ENCODE data around the gene GTF2H2C. TPM values are rescaled to one million over a fixed set of nuclear protein-coding genes. Genes with fewer than 3 reads are reported as not detected.
"Not testable (repeated sequence)": the region's sequence is repeated elsewhere in the genome, so short reads cannot be mapped to it uniquely, and the experiment has no call there.

The GTF2H2C gene
- 10 to 100 TPM in 2 of 3 donors, 1 to 10 TPM in 1; 8.9 to 16.8 (median 11.2) TPM for polyA plus RNA-seq

DNA sequence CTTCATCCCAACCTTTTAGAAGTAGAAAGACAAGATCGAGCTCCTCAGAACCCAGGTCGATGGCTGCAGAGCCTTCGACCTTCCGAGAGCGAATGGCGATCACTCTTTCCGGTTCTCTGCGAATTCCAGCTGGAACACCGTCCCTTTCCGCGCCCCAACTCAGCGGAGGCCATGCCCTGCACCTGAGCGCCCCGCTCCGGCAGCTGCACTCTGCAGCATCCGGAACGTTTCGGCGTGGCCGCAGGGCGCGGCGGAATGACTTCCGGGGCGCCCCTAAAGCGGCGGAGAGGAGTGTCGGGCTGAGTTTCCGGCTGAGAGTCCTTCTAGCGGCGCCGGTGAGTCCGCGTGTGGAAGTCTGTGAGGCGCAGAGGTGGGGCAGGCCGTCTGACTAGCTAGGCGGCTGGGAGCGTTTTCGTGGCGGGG, at the start of gene GTF2H2C:
TSS of gene GTF2H2C (plus strand) at position 284 of the 423 bp plus-strand sequence. CDS start 4,942 bp downstream, outside the sequence.
- 0 to 1% (median 0%) methylated on average over 29 to 39 of the region's 40 CpGs for WGBS, 3 donors
- H3K27ac ChIP-seq (ENCODE audit: low read depth, low read length) = not testable (repeated sequence)

DNA sequence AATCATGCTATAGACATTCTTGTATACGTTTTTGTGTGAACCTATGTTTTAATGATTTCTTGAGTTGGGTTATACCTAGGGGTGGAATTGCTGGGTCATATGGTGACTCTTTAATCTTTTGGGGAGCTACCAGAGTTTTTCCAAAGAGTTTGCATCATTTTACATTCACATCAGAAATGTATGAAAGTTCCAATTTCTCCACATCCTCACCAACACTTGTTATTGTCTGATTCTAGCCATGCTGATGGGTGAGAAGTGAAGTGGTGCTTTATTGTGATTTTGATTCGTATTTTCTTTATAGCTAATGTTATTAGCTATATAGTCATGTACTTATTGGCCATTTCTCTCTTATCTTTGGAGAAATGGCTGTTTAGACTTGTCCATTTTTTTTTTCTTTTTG, 49.3 kb upstream of the GTF2H2C start:
- 82 to 91% (median 86%) methylated on average over 2 of the region's 2 CpGs for WGBS, 3 donors
- no peak overlapping the region for H3K27ac ChIP-seq (ENCODE audit: low read depth, low read length)

DNA sequence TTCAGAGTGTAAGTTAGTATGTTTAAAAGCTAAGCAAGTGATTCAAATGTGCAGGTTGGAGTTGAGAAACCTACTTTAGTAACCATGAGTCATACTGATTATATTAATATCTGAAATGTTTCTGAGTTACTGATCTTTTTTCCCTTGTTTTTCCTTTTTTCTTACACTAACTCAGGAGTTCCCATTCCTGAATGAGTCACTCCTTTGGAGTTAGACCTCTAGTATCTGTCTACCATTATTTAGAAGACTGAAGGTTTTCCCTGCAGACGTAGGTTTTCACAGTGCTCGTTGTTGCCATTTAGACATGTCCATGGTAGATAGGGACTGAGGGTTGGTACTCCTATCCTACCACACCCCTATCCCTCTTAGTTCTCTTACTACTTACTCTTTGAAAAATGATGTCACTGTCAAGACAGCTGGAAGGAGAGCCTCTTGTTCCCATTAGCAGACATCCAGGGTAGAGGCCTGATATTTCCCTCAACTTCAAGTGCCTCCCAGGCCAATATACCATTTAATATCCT, 47.2 kb upstream of the GTF2H2C start:
- H3K27ac ChIP-seq (ENCODE audit: low read depth, low read length) = no peak overlapping the region
- 49 to 91% (median 90%) methylated on average over 2 of the region's 2 CpGs for WGBS, 3 donors

DNA sequence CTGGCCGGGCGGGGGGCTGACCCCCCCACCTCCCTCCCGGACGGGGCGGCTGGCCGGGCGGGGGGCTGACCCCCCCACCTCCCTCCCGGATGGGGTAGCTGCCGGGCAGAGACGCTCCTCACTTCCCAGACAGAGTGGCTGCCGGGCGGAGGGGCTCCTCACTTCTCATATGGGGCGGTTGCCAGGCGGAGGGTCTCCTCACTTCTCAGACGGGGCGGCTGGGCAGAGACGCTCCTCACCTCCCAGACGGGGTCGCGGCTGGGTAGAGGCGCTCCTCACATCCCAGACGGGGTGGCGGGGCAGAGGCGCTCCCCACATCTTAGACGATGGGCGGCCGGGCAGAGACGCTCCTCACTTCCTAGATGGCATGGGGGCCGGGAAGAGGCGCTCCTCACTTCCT, 44.4 kb upstream of the GTF2H2C start:
- WGBS, 3 donors = 97 to 100% (median 99%) methylated on average over 6 to 17 of the region's 30 CpGs
- H3K27ac ChIP-seq (ENCODE audit: low read depth, low read length) = not testable (repeated sequence)

DNA sequence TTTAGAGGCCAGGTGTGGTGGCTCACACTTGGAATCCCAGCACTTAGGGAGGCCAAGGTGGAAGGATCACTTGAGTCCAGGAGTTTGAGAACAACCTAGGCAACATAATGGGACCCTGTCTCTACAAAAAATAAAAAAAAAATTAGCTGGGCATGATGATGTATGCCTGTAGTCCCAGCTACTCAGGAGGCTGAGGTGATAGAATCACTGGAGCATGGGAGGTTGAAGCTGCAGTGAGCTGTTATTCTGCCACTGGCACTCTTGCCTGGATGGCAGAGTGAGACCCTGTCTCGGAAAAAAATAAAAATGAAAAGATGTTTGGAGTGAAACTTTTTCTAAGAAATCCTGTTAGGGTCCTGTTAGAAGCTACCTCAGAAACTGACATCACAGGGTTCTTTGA, 43.2 kb upstream of the GTF2H2C start:
- WGBS, 3 donors = 86 to 100% (median 95%) methylated on average over 1 of the region's 1 CpG
- no peak overlapping the region for H3K27ac ChIP-seq (ENCODE audit: low read depth, low read length)

DNA sequence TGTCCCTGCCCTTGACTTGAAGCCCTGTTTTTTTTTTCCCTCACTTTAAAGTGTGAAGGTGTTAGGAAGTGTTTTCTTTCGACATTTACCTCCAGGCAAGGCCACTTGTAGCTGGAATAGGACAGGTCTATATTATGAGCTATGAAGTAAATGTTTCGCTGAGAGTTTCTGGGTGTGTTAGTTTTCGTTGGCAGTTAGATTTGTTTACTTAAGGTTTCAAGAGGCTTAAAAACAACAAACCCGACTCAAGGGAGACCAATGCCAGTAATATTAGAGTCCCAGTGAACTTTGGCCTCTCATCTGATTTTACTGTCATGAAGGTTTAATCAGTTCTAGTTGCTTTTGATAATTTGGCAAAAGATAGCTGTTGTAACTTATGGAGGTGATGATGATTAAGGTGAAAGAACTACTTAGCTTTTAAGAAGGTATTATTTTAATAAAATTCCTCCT, 42.2 kb upstream of the GTF2H2C start:
- no peak overlapping the region for H3K27ac ChIP-seq (ENCODE audit: low read depth, low read length)
- 13 to 55% (median 47%) methylated on average over 4 of the region's 4 CpGs for WGBS, 3 donors

DNA sequence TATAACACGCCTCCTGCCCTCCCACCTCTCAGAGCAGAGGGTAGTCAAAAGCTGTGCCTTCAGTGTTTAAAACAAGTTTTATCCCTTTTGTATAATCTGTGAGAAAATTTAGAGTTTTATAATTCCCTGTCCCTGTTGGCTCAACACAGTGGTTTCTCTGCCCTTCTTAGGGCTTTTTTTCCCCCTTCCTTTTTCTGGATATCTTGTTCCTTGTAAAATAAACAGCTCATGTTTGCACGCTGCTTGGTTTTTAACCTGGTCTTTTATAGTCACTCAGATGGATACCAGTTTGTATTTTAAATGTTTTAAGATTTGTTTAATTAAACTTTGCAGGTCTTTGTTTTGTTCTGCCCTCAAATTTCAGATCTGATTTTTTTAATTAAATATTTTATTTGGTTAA, 40.7 kb upstream of the GTF2H2C start:
- 49 to 77% (median 73%) methylated on average over 2 of the region's 2 CpGs for WGBS, 3 donors
- no peak overlapping the region for H3K27ac ChIP-seq (ENCODE audit: low read depth, low read length)

DNA sequence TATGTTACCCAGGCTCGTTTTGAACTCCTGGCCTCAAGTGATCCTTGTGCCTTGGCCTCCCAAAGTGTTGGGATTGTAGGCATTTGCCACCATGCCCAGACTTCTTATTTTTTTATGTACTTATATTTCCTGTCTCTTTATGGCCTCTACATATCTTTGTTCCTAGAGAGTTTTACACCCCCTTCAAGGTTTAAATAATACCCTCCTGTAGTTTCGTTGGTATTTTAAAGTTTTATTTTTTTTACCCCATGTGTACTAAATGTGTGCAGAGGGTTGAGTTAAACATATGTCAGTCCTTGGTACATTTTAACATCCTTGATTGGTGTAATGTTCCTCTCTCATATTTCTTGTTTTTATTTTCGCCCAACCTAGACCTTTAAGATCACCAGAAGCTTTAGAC, 38.0 kb upstream of the GTF2H2C start:
- 75 to 88% (median 75%) methylated on average over 3 of the region's 3 CpGs for WGBS, 3 donors
- H3K27ac ChIP-seq (ENCODE audit: low read depth, low read length) = no peak overlapping the region

DNA sequence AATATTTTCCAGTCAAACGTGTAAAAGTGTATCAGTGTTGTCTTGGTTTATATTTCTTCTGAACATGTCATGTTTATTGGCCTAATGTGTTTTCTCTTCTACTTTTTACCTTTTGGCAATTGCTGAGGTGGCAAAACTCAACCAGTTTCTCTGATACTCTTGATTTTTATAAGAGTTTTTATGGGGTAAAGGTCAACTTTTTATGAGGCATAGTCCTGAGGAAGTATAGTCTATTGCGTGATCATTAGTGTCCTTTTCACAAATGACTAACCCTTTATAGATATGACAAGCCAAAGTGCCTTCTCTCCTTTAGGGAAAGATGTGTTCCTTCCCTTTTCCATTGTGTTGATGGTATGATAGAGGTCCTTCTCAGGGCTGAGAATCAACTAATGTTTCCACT, 34.5 kb upstream of the GTF2H2C start:
- no peak overlapping the region for H3K27ac ChIP-seq (ENCODE audit: low read depth, low read length)
- WGBS, 3 donors = 66 to 86% (median 80%) methylated on average over 2 of the region's 2 CpGs

DNA sequence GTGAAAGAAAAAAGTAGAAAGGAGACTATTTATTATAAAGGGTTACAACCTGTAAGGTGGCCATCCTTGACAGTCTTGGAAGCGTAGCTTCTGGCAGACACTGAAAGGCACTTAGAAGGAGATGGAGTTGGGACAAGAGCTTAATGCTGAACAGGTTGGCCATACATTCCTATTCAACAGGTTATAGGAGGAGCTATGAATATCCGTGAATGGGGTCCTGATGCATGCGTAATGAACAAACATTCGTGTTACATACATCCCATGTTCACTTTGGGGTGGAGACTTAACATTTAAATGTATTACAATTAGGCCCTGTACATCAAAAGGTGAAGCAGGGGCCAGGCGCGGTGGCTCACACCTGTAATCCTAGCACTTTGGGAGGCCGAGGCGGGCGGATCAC, 33.3 kb upstream of the GTF2H2C start:
- WGBS, 3 donors = 95 to 97% (median 96%) methylated on average over 9 of the region's 9 CpGs

DNA sequence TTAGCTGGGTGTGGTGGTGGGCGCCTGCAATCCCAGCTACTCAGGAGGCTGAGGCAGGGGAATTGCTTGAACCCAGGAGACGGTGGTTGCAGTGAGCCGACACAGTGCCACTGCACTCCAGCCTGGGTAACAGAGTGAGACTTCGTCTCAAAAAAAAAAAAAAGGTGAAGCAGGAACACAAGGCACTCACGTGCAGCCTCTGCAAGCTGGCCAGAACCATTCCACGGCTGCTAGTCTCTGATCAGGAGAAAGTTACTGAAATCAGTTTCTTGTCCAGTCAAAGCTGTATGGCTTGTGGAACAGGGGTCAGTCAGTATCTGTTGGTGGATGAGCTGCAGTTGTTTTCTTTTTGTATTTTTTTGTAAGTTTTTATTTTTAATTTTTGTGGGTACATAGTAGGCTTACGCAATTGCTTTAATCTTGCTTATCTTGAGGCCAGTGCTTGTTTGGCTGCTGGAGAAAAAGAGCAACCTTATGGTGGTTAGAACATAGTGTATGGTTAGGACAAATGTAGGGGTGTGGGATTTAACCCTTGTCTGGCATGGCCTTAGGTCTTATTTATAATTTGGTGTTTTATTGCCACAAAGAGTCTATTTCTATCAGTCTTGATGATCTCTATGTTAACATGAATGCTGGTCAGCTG, 32.7 kb upstream of the GTF2H2C start:
- no peak overlapping the region for H3K27ac ChIP-seq (ENCODE audit: low read depth, low read length)
- WGBS, 3 donors = 71 to 87% (median 82%) methylated on average over 7 of the region's 7 CpGs

More for the DNA sequence above, 33.3 kb upstream of the GTF2H2C start:
- no peak overlapping the region for H3K27ac ChIP-seq (ENCODE audit: low read depth, low read length)

DNA sequence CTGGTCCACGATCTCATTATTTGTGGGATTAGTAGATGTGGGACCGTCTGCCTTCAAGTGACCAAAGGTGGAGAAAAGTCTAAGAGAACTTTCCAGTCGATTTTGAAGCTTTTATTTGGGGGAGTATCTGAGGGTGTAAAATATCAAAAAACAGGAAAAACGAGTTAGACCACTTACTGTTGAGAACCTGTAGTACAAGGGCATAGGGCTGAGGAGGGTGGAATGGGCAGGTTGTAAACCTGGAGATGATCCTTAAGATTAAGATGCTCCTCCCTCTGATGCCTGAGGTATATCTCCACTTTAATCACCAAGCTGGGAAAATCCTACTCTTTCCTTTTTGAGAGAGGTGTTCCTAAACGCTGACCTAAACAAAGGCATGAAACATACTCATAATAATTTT, 32.0 kb upstream of the GTF2H2C start:
- no peak overlapping the region for H3K27ac ChIP-seq (ENCODE audit: low read depth, low read length)
- WGBS, 3 donors = 51 to 80% (median 75%) methylated on average over 5 of the region's 5 CpGs

DNA sequence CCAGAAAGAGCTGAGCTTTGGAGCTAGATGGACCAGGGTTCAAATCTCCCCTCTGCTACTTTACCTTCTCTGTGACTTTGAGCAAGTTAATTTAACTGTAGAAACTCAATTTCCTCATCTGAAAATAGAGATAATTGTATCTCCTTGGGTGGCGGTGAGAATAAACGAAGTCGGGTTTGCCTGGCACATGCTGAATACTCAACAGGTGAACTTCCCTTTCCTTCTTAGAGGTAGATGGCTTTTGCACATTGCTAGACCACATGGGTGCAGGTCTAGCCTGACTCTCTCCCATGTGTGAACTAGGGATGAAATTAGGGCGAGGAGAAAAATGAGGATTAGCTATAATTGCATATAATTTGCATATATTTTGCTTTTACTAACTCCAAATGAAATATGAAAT, 31.4 kb upstream of the GTF2H2C start:
- WGBS, 3 donors = 82 to 91% (median 83%) methylated on average over 4 of the region's 4 CpGs
- H3K27ac ChIP-seq (ENCODE audit: low read depth, low read length) = no peak overlapping the region

DNA sequence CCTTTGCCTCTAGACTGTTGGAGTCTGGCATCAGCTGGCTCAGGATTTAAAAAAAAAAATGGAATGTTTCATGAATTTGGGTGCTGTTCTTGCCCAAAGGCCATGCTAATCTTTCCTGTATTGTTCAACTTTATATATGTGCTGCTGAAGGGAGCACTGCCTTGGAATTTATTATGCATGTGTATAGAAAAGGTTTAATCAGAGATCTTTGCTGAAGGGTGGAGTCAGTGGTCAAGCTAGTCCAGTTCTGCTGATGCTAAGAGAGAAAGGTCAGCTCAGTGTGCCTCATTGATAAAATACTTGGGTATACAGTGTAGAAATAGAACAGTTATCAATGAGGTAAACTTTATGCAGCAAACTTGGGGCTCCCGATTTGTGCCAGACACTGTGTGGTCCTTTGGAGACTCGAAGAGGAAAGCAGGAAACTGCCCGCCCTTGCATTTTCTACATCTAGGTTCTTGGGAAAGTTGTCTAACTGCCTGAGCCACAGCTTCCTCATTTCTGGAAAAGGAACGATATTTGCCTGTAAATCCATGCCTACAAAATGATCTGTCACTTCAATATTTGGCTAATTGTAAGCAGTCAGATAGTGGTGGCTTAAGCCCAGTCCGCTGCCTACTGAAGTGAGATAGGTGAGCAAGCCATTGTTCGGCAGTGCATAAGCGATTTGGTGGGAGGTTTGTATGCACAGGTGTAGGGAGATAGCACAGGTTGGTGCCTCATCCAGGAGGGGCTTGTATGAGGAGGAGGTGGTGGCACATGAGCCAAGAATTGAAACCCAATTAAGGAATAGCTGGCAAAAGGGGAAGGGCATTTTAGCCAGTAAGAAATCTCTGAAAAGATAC, 29.2 kb upstream of the GTF2H2C start:
- WGBS, 3 donors = 27 to 59% (median 58%) methylated on average over 7 of the region's 7 CpGs
- H3K27ac ChIP-seq (ENCODE audit: low read depth, low read length) = no peak overlapping the region

DNA sequence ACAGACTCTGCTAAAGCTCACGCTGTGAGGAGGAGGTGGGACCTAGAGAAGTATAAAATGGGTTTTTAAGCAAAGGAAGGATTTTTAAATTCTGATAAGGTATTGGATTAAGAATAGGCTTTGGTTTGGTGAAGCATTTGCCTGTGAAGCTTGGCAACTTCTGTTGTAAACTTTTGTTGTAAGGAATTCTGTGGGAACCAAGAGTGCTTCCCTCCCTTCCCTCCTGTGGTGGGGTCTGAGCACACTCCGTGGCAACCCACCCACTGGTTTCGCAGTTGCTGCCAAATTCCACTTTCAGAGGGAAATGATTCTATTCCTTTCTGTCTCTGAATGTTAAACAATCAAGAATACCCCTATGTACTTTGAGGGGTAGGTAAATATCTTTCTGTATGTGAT, 28.6 kb upstream of the GTF2H2C start:
- 21 to 41% (median 30%) methylated on average over 3 of the region's 3 CpGs for WGBS, 3 donors

DNA sequence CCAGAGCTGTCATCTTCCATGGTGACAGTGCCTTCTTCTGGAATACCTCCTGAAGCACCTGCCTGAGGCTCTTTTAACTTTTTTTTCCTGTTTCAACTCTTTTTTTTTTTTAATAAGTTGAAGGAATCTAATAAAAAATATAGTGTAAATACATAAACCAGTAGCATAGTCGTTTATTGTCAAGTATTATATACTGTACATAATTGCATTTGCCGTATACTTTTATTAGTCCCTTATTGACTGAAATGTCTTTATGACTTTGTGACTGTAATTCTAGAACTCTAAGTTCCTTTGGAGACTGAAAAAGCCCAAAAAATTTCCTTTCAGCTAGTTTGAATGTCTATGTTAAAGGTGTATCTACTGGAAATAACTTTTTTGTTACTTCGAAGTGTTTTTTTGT, 22.1 kb upstream of the GTF2H2C start:
- H3K27ac ChIP-seq (ENCODE audit: low read depth, low read length) = not testable (repeated sequence)
- 68 to 89% (median 84%) methylated on average over 2 to 3 of the region's 3 CpGs for WGBS, 3 donors

More for the DNA sequence above, 28.6 kb upstream of the GTF2H2C start:
- no peak overlapping the region for H3K27ac ChIP-seq (ENCODE audit: low read depth, low read length)

DNA sequence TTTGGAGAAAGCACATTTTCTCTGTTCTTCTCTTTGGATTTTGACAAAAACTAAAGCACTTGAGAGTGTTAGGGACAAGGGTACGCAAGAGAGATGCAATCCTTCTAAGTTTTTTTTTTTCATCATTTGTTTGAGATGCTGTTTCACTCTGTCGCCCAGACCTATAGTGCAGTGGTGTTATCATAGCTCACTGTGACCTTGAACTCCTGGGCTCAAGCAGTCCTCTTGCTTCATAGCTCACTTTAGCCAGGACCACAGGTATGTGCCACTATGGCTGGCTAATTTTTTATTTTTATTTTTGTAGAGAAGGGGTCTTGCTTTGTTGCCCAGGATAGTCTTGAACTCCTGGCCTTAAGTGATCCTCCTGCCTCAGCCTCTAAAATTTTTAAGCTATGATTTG, 21.3 kb upstream of the GTF2H2C start:
- H3K27ac ChIP-seq (ENCODE audit: low read depth, low read length) = not testable (repeated sequence)
- WGBS, 3 donors = 56 to 100% (median 95%) methylated on average over 1 of the region's 2 CpGs

DNA sequence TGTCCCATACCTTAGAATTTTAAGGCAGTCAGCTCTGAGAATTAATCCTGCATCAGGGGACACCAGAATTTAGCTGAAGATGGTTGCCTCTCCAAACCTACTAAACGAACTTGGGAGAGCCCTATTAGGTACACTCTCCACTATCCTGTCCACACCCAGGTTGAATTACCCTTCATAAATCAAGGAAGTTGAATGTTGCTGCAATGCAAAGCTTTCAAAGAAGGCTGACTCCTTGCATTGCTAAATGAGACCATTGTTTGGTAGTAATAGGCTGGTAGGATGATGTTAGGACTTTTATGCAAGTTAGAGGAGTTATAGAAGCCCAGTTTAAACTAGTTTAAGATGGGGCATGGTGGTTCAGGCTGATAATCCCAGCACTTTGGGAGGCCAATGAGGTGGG, 18.6 kb upstream of the GTF2H2C start:
- WGBS, 3 donors = no CpG with 5 or more reads among the region's 1 CpG
- H3K27ac ChIP-seq (ENCODE audit: low read depth, low read length) = not testable (repeated sequence)

DNA sequence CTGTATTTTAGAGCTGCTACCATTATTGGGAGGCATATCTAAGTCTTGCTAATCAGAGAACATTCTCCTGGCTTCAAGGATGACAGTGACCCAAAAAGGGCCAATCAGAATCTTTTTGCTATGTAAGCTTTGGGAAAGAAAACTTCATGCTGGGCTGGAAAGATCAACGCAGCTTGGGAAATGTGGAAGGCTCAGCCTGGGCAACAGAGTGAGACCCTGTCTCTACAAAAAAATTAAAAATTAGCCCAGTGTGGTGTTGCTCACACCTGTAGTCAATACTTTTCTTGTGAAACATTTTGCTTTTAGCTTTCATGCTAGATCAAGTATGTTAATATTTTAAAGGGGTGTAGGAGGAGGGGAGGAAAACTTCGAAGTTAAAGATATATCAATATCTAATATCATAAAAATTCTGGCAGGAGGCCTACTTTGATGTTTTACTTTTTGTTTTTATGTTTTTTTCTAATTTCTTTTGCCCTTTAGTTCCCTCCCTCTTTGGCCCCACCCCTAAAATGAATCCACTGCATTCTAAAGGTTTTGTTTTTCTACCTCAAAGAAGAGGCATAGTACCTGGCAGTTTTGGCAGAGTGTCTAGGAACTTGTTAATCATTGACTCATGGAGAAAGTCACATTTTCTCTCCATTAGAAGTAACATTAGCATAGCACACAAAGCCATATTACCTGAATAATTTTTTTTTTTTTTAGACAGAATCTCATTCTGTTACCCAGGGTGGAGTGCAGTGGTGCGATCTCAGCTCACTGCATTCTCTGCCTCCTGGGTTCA, 17.0 kb upstream of the GTF2H2C start:
- no CpG with 5 or more reads among the region's 3 CpGs for WGBS, 3 donors
- H3K27ac ChIP-seq (ENCODE audit: low read depth, low read length) = not testable (repeated sequence)

Measured in adipose tissue (tissue), 3 donors.